H1 (cell line): ENCODE results near the gene TIFAB. TPM values are rescaled to one million over a fixed set of nuclear protein-coding genes. Genes with fewer than 3 reads are reported as not detected.

Experiments
- CTCF ChIA-PET: fragments of 300-600 bp; sonication (Branson Sonifier 250); formaldehyde crosslinking; loops from one replicate; lab custom pipeline; 2021; ENCODE audit not compliant: partially characterized antibody; lab: Charles Lee
- POLR2A ChIA-PET: fragments of 300-600 bp; sonication (Branson Sonifier 250); formaldehyde crosslinking; loops from one replicate; lab custom pipeline; 2021; ENCODE audit warnings: inconsistent platforms; ENCODE audit not compliant: partially characterized antibody; lab: Charles Lee
- DNase-seq, 2 experiments: peaks; one replicate each; pipeline versions ENCODE4 v3.0.0 to v3.0.0-alpha.2; 2010 to 2022; ENCODE audit warnings: low spot score in 2 of 2, low read depth in 1 of 2, mixed read lengths in 1 of 2
- FAIRE-seq: peaks from 2 replicates; lab custom pipeline; 2011; peaks lifted over from hg19 to GRCh38; lab: Jason Lieb, UNC
- H2AFZ ChIP-seq: 2 replicates; pipeline ENCODE4 v1.8.1; 2012; ENCODE audit warnings: low read length, inconsistent platforms
- H2AK5ac ChIP-seq: 2 replicates; pipeline ENCODE4 v1.6.1; 2013; ENCODE audit warnings: low read depth, low read length
- H2BK120ac ChIP-seq: replicated peaks from 2 replicates; pipeline ENCODE3; 2013; ENCODE audit warnings: low read depth, low read length, inconsistent platforms
- H2BK12ac ChIP-seq: 2 replicates; pipeline ENCODE4 v1.6.1; 2013; ENCODE audit warnings: low read depth, low read length
- H2BK15ac ChIP-seq: 2 replicates; pipeline ENCODE4 v1.6.1; 2013; ENCODE audit warnings: low read length
- H2BK20ac ChIP-seq: 2 replicates; pipeline ENCODE4 v1.6.1; 2013; ENCODE audit warnings: low read length
- H2BK5ac ChIP-seq: 2 replicates; pipeline ENCODE4 v1.6.1; 2013; ENCODE audit warnings: low read depth, low read length
- H3K14ac ChIP-seq: 2 replicates; pipeline ENCODE4 v1.6.1; 2013; ENCODE audit warnings: inconsistent platforms; ENCODE audit not compliant: insufficient read length
- H3K18ac ChIP-seq: 2 replicates; pipeline ENCODE4 v1.6.1; 2013; ENCODE audit warnings: low read length; ENCODE audit errors: extremely low read depth
- H3K23ac ChIP-seq: 2 replicates; pipeline ENCODE4 v1.6.1; 2013; ENCODE audit warnings: inconsistent platforms; ENCODE audit not compliant: insufficient read length
- H3K23me2 ChIP-seq: 2 replicates; pipeline ENCODE4 v1.6.1; 2013; ENCODE audit warnings: low read depth, low read length
- H3K27ac ChIP-seq: 2 replicates; pipeline ENCODE4 v1.6.1; 2011; ENCODE audit warnings: low read depth, low read length, inconsistent platforms
- H3K27me3 ChIP-seq, 4 experiments: replicated peaks in 1 of 4; 1 replicate in 1 of 4; 2 replicates in 3 of 4; pipeline versions ENCODE4 v1.6.1 to v1.8.1; 2011 to 2013; ENCODE audit warnings: low read length in 3 of 4, mild to moderate bottlenecking in 3 of 4, inconsistent platforms in 2 of 4, mixed read lengths in 2 of 4, moderate library complexity in 1 of 4; ENCODE audit not compliant: control insufficient read depth in 3 of 4, insufficient read depth in 3 of 4; ENCODE audit errors: extremely low read depth in 1 of 4
- H3K36me3 ChIP-seq, 4 experiments: 2 replicates each; pipeline versions ENCODE4 v1.6.1 to v1.8.1; 2011 to 2013; ENCODE audit warnings: mild to moderate bottlenecking in 4 of 4, low read length in 3 of 4, moderate library complexity in 2 of 4, control low read depth in 1 of 4, inconsistent platforms in 1 of 4; ENCODE audit not compliant: insufficient read depth in 4 of 4, control insufficient read depth in 2 of 4
- H3K4ac ChIP-seq: replicated peaks from 2 replicates; pipeline ENCODE3; 2013; ENCODE audit warnings: low read length, low read depth, mixed read lengths, inconsistent platforms; ENCODE audit not compliant: insufficient read length
- H3K4me1 ChIP-seq, 4 experiments: replicated peaks in 1 of 4; 1 replicate in 1 of 4; 2 replicates in 3 of 4; pipeline versions ENCODE4 v1.6.1 to v1.8.1; 2011 to 2013; ENCODE audit warnings: low read length in 3 of 4, inconsistent platforms in 2 of 4, mixed read lengths in 1 of 4; ENCODE audit not compliant: insufficient read depth in 4 of 4, control insufficient read depth in 3 of 4
- H3K4me2 ChIP-seq, 2 experiments: 2 replicates each; pipeline versions ENCODE4 v1.6.1 to v1.8.1; 2011 to 2013; ENCODE audit warnings: low read depth in 2 of 2, low read length in 2 of 2, control low read depth in 1 of 2, inconsistent platforms in 1 of 2, mild to moderate bottlenecking in 1 of 2; ENCODE audit not compliant: insufficient read depth in 1 of 2
- H3K4me3 ChIP-seq, 4 experiments: fragments of 200-600, 300-600 bp in 1 of 4; sonication (generic), shearing (Covaris generic), sonication (Bioruptor Twin) in 1 of 4; 2 replicates each; pipeline versions ENCODE4 v1.5.1 to v1.8.1; 2011 to 2016; ENCODE audit warnings: low read length in 4 of 4, low read depth in 3 of 4, control low read depth in 2 of 4, inconsistent platforms in 2 of 4, mild to moderate bottlenecking in 2 of 4, mixed read lengths in 1 of 4, moderate library complexity in 1 of 4; ENCODE audit not compliant: insufficient read depth in 2 of 4; ENCODE audit errors: extremely low read depth in 1 of 4
- H3K56ac ChIP-seq: replicated peaks from 2 replicates; pipeline ENCODE3; 2013; ENCODE audit warnings: low read depth, mild to moderate bottlenecking, mixed read lengths, low read length, inconsistent platforms; ENCODE audit not compliant: insufficient read length
- H3K79me1 ChIP-seq: 2 replicates; pipeline ENCODE4 v1.6.1; 2013; ENCODE audit warnings: low read depth, low read length, control low read depth
- H3K79me2 ChIP-seq, 2 experiments: 2 replicates each; pipeline versions ENCODE4 v1.6.1 to v1.8.1; 2012 to 2013; ENCODE audit warnings: low read length in 2 of 2, mild to moderate bottlenecking in 2 of 2, inconsistent platforms in 1 of 2; ENCODE audit not compliant: insufficient read depth in 2 of 2, control insufficient read depth in 1 of 2
- H3K9ac ChIP-seq, 4 experiments: replicated peaks in 1 of 4; 1 replicate in 1 of 4; 2 replicates in 3 of 4; pipeline versions ENCODE4 v1.6.1 to v1.8.1; 2011 to 2013; ENCODE audit warnings: low read depth in 3 of 4, low read length in 3 of 4, control low read depth in 2 of 4, mild to moderate bottlenecking in 2 of 4, moderate library complexity in 2 of 4, inconsistent platforms in 1 of 4; ENCODE audit errors: extremely low read depth in 1 of 4
- H3K9me3 ChIP-seq, 2 experiments: 2 replicates each; pipeline versions ENCODE4 v1.6.1 to v1.8.1; 2012 to 2013; ENCODE audit warnings: mild to moderate bottlenecking in 2 of 2, moderate library complexity in 2 of 2, control low read depth in 1 of 2, inconsistent platforms in 1 of 2, low read depth in 1 of 2, low read length in 1 of 2, mixed read lengths in 1 of 2; ENCODE audit not compliant: insufficient read depth in 2 of 2
- H4K20me1 ChIP-seq, 2 experiments: replicated peaks in 1 of 2; 2 replicates each; pipeline versions ENCODE3 to v1.8.1; 2011 to 2013; ENCODE audit warnings: inconsistent platforms in 2 of 2, low read length in 2 of 2, mild to moderate bottlenecking in 1 of 2; ENCODE audit not compliant: insufficient read depth in 2 of 2, control insufficient read depth in 1 of 2
- H4K5ac ChIP-seq: 2 replicates; pipeline ENCODE4 v1.6.1; 2013; ENCODE audit warnings: low read length, low read depth, mixed read lengths, inconsistent platforms; ENCODE audit not compliant: insufficient read length
- H4K8ac ChIP-seq: 2 replicates; pipeline ENCODE4 v1.8.0; 2013; ENCODE audit warnings: mild to moderate bottlenecking, moderate library complexity, low read length, inconsistent platforms; ENCODE audit not compliant: insufficient read depth; ENCODE audit errors: extremely low read depth
- H4K91ac ChIP-seq: replicated peaks from 2 replicates; pipeline ENCODE3; 2013; ENCODE audit warnings: low read length, mixed read lengths, inconsistent platforms; ENCODE audit not compliant: insufficient read length
- CEBPB ChIP-seq: IDR thresholded peaks from 2 replicates; pipeline ENCODE4 v1.6.1; 2012; ENCODE audit warnings: low read depth, low read length
- CREB1 ChIP-seq: IDR thresholded peaks from 2 replicates; pipeline ENCODE4 v1.6.1; 2012; ENCODE audit warnings: inconsistent platforms
- EP300 ChIP-seq, 2 experiments: IDR thresholded peaks; 1 replicate in 1 of 2; 2 replicates in 1 of 2; pipeline ENCODE4 v1.6.1; 2011 to 2012; ENCODE audit warnings: low read depth in 2 of 2, low read length in 2 of 2, mild to moderate bottlenecking in 2 of 2, borderline replicate concordance in 1 of 2, inconsistent platforms in 1 of 2, moderate library complexity in 1 of 2
- KDM4A ChIP-seq: IDR thresholded peaks from one replicate; pipeline ENCODE4 v1.7.1; 2012; ENCODE audit warnings: low read depth, mild to moderate bottlenecking, moderate library complexity, low read length, inconsistent platforms; ENCODE audit not compliant: severe bottlenecking
- MAFK ChIP-seq: IDR thresholded peaks from 2 replicates; pipeline ENCODE4 v1.6.1; 2012; ENCODE audit warnings: low read depth, mild to moderate bottlenecking, improper control_type of control experiment, low read length
- NANOG ChIP-seq: IDR thresholded peaks from 2 replicates; pipeline ENCODE4 v1.6.1; 2011; ENCODE audit warnings: low read length, low read depth, mild to moderate bottlenecking, inconsistent platforms; ENCODE audit not compliant: insufficient read depth, poor library complexity, severe bottlenecking
- POLR2A ChIP-seq, 2 experiments: IDR thresholded peaks; 1 replicate in 1 of 2; 2 replicates in 1 of 2; pipeline ENCODE4 v1.6.1; 2011; ENCODE audit warnings: low read depth in 2 of 2, low read length in 2 of 2, mild to moderate bottlenecking in 2 of 2; ENCODE audit errors: control extremely low read depth in 1 of 2
- SP1 ChIP-seq: IDR thresholded peaks from 2 replicates; pipeline ENCODE4 v1.6.1; 2011; ENCODE audit warnings: low read depth, low read length
- TAF7 ChIP-seq: optimal IDR thresholded peaks from 2 replicates; pipeline ENCODE3; 2011; ENCODE audit warnings: low read depth, mild to moderate bottlenecking, inconsistent platforms, low read length, moderate library complexity, borderline replicate concordance
- TBP ChIP-seq: IDR thresholded peaks from 2 replicates; pipeline ENCODE4 v1.6.1; 2011; ENCODE audit warnings: low read depth, low read length, improper control_type of control experiment
- WGBS, 2 experiments: shearing (Covaris generic) in 1 of 2; methylation state at CpG; one replicate each; pipeline versions ENCODE4 v1.1.6 to v1.1.7; 2013 to 2015; ENCODE audit warnings: low lambda C conversion rate in 2 of 2, mixed read lengths in 2 of 2, inconsistent platforms in 1 of 2, low coverage in 1 of 2, missing lambda C conversion rate in 1 of 2; ENCODE audit not compliant: insufficient replicate concordance in 2 of 2, insufficient coverage in 1 of 2, insufficient read length in 1 of 2; ENCODE audit errors: extremely low coverage in 1 of 2, missing lambda C conversion rate in 1 of 2; 5-methylcytosine and 5-hydroxymethylcytosine counted together
- polyA plus RNA-seq, 7 experiments: library from polyadenylated mRNA; depleted of rRNA in 3 of 7; stranded (reverse) in 5 of 7; unstranded in 2 of 7; fragments of >200 nt in 5 of 7; fragments of 200-250 nt in 2 of 7; gene quantifications; 1 replicate in 5 of 7; 2 replicates in 1 of 7; 4 replicates in 1 of 7; pipeline versions ENCODE4 v1.2.1 to v1.2.3, GENCODE V29; 2011 to 2013; ENCODE audit warnings: missing spikeins in 2 of 7, mixed read lengths in 2 of 7
- total RNA-seq: library from RNA; stranded (reverse); fragmentation: NEBNext Ultra II Directional; extraction: Animal tissue kit (Norgen Biotek cat#: 25700); gene quantifications from 2 replicates; pipeline ENCODE4 v1.2.1, GENCODE V29; 2021

The TIFAB gene
- total and polyA plus RNA-seq, 2 of the 8 experiments (the other 6 are each of a cell fraction or from before 2014, with no cell fraction given), result not detected

DNA sequence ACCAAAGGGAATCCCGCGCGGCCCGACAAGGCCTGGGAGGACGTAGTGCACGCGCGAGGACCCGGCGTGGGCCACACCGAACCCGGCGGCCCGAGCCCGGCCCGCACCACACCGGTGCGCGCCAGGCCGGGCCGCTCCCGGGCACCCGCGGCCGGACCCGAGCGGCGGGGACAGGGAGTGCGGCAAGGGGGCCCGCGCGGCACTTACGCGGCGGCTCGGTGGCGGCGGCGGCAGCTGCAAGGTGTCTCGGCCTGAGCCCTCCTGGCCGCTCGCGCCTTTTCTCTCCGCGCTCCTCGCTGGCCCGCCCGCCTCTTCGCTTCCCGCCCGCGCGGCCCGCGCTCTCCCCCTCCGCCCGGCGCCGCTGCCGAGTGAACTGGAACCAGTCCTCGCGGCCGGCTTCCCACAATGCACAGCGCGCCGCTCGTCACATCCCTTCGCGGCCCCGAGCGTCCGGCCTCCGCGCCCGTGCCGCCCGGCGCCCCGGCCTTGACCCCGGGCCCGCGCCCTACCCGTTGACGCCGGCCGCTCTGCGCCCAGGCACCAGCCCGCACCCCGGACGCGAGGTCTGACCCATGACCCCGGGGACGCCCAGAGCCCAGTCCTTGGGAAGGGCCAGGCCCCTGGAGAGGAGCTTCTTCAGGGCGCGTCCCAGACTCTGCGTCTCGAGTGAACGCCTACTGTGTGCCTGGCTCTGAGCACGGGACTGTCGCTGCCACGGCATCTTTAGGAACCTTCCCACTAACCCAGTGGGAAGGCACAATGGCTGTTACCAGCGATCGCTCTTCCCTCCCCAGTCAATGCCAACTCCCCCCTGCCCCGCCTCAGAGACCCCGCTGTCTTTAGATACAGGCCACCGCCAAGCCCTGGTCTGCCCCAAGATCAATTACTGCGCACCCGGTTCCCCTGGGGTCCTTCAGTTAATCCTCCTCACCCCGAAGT is 53.0 kb downstream of the TIFAB start, which contains the start of gene MACROH2A1:
MACROH2A1 (minus strand) TSS at position 377 of the 939 bp plus-strand sequence. CDS start 10,138 bp downstream, outside the sequence.
- Histone ChIP-seq H4K5ac (no peak within 1 kb of the TSS), H2BK20ac (no peak within 1 kb of the TSS), H3K4me2 (peak within 1 kb of the TSS; percentile 69 to 95), H2BK12ac (no peak within 1 kb of the TSS), H3K56ac (peak within 1 kb of the TSS; percentile 32), H3K23ac (no peak within 1 kb of the TSS), H2AFZ (peak within 1 kb of the TSS; percentile 47; the same call in 1 of the 2 replicates), H3K9ac (peak within 1 kb of the TSS; percentile 43 to 70 (median 58); a peak in 6 of 7 replicates), H3K14ac (no peak within 1 kb of the TSS), H3K79me1 (peaks cover 5% of the 10 kb centered on the region; the same call in 1 of the 2 replicates), H2BK120ac (no peak within 1 kb of the TSS), H3K4me3 (peak within 1 kb of the TSS; percentile 40 to 82 (median 53)), H2BK15ac (peak within 1 kb of the TSS; percentile 95; the same call in 1 of the 2 replicates), H3K79me2 (peaks cover 0 to 35% of the 10 kb centered on the region in 2 experiments; a peak in 2 of 4 replicates), H3K9me3 (no peaks in the 10 kb centered on the region; a peak in 1 of 4 replicates), H4K8ac (peak within 1 kb of the TSS; percentile 86), H3K23me2 (peaks cover 14% of the 10 kb centered on the region), H3K18ac (peak within 1 kb of the TSS; percentile 72), H3K27ac (no peak within 1 kb of the TSS; the same call in 1 of the 2 replicates), H3K4me1 (peaks cover 7 to 24% (median 12%) of the 10 kb centered on the region in 4 experiments), H2BK5ac (peak within 1 kb of the TSS; percentile 73; the same call in 1 of the 2 replicates), H2AK5ac (no peak within 1 kb of the TSS), H3K36me3 (no peaks in the 10 kb centered on the region), H4K91ac (peak within 1 kb of the TSS; percentile 23), H3K4ac (no peak within 1 kb of the TSS), H3K27me3 (peaks cover 6 to 35% (median 30%) of the 10 kb centered on the region in 4 experiments), H4K20me1 (peaks cover 13 to 29% of the 10 kb centered on the region in 2 experiments)
- peak in 1 of 2 experiments; percentile 88 for DNase-seq
- POLR2A ChIA-PET, result interaction anchor here (0.5 to 1.3 kb wide), 5 partner anchors 12 to 186 kb away, joined by 3 to 5 read pairs (median 3); no protein-coding TSS in a partner anchor
- CTCF ChIA-PET, result no interaction called here
- FAIRE-seq, result no peak
- 1% methylated on average over 66 of the region's 109 CpGs; no CpG with 5 or more reads in 1 of the 2 experiments for WGBS, 2 experiments
- no peak for TF ChIP-seq MAFK
- TF ChIP-seq EP300 (IDR thresholded peaks at IDR 0.05; ENCODE audit: borderline replicate concordance in 1 of 2, low read depth in 2 of 2, low read length in 2 of 2), result no peak
- peak; percentile 39; the same call in 1 of the 2 replicates for TF ChIP-seq TBP
- TF ChIP-seq CREB1, result peak; percentile 46; the same call in 1 of the 2 replicates
- TF ChIP-seq POLR2A (IDR thresholded peaks at IDR 0.05; ENCODE audit: control extremely low read depth in 1 of 2, low read depth in 2 of 2, low read length in 2 of 2), result peak in 1 of 2 experiments; percentile 78; a peak in 2 of 3 replicates
- TF ChIP-seq CEBPB, result no peak
- no peak for TF ChIP-seq SP1
- TF ChIP-seq KDM4A, result peak; percentile 66
- no peak for TF ChIP-seq NANOG
- peak; percentile 46 for TF ChIP-seq TAF7
